A172 (cell line): Measurements from ENCODE around the gene AKTIP. TPM values are rescaled to one million over a fixed set of nuclear protein-coding genes. Genes with fewer than 3 reads are reported as not detected.

Source experiments
- DNase-seq: peaks from one replicate; pipeline ENCODE4 v3.0.0-alpha.2; 2015; ENCODE audit warnings: low spot score
- total RNA-seq: library from RNA; depleted of rRNA; stranded (reverse); fragments of >200 nt; shearing (Covaris generic); gene quantifications from 2 replicates; pipeline ENCODE4 v1.2.3, GENCODE V29; 2014; rRNA removed

AKTIP gene
- total RNA-seq, 1 experiment from 2014 or later, result 40.0 TPM

DNA sequence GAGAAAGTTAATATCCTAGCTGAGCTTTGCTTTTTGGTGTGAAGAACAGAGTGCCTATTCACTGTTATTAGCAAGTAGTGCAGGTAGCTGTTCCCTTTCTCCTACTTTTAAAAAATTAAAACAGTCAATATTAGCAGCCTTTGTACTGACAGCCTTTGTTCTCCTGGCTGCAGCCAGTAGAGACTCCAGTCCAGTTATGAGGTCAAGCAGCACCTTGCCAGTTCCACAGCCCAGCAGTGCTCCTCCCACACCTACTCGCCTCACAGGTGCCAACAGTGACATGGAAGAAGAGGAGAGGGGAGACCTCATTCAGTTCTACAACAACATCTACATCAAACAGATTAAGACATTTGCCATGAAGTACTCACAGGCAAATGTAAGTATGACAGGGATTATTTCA, 22.6 kb downstream of the AKTIP start:
- DNase-seq, result no peak

- no peak for DNase-seq
Measured at GRCh38 chr16:53478965-53479364, 24.0 kb downstream of the AKTIP start.

GRCh38 chr16:53476867-53477266, 26.1 kb downstream of the AKTIP start:
- no peak for DNase-seq

DNA sequence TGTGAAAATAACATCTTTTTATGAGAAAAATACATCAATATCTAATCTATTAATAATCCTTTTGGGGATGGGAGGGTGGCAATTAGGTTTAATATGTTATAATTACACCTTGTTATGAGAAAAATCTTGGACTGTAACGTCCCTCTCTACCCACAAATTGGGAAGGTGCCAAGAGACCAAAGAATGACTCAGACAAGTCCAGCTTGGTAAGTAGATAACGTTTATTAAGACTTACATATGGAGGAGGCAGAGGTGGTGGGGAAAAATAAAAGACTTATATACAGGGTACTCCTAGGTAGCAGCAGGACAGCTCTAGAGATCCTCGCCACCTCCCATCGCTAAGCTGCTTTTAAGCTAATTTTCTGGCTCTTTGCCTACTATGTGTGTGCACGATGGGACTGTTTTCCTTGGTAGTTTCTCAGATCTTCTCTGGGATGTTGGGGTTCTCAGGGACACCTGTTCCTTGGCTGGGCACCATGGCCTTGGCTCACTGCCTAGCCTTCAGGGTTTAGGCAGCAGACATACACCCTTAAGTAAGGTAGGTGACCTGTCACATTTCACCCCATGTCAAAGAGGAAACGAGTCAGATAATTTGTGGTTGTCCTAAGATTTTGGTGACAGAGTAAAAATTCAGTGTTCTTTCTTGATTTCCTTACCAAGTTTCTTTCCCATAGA, 37.3 kb downstream of the AKTIP start:
- peak; percentile 82 for DNase-seq

DNA sequence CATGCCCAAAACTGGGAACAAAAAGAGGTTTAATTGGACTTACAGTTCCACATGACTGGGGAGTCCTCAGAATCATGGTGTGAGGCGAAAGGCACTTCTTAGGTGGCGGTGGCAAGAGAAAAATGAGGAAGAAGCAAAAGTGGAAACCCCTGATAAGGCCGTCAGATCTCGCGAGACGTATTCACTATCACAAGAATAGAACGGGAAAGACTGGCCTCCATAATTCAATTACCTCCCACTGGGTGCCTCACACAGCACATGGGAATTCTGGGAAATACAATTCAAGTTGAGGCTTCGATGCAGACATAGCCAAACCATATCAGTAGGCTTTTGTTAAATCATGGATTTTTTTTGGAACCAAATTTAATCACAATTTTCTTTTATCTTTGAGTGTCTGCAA, 44.4 kb downstream of the AKTIP start:
- no peak for DNase-seq

- peak; percentile 19 for DNase-seq
Measured at GRCh38 chr16:53457670-53458069, 45.3 kb downstream of the AKTIP start.

DNA sequence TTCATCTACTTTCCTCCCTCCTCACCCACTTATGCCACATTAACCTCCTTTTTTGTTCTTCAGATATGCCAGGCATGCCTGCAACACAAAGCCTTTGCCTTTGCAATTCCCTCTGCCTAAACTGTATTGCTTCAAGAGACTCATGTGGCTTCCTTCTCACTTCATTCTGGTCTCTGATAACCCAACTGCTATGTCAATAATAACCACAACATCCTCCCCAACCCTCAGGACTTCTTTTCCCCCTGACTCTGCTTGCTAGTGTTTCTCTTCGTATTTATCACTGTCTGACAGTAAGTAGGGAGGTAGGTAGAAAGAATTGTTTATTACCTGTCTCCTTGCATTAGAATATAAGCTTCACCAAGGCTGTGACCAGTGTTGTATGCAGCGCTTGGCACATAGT, 46.4 kb downstream of the AKTIP start:
- DNase-seq, result no peak

DNA sequence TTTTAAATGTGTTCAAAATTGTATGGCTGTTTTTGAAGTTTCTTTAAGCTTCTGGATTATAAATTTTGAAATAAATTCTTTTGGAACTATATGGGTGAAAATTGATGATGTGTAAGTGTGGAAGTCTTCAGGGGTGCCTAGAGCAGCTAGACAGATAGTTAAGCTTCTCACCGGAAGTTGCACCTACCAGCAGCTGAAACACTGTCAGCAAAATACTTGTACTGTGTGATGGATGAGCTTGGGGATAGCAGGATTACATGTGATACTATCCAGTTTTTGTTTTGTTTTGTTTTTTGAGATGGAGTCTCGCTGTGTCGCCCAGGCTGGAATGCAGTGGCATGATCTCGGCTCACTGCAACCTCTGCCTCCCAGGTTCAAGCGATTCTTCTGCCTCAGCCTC, 49.1 kb downstream of the AKTIP start:
- DNase-seq, result no peak

GRCh38 chr16:53449816-53450517, 53.0 kb downstream of the AKTIP start:
- no peak for DNase-seq

GRCh38 chr16:53446090-53446489, 56.9 kb downstream of the AKTIP start:
- DNase-seq, result no peak

DNA sequence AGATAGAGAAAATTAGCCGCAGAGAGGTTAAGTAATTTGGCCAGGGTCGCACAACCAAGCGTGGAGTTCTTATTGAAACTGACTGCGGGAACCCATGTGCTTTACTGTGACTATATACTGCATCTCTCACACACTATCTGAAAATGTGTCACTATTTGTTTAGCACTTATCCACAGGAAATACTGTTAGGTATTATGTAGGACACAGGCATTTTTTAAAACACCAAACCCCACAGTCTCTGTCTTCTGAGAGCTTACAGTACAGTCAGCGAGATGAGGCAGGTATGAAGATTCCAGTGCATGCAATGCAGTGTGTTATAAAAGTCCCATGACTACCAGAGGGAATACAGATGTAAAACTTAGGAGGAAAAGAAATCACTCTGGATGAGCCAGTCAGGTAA, 57.5 kb downstream of the AKTIP start:
- DNase-seq, result no peak

Other genes starting within 250 kb of the AKTIP start
- 43.2 and 47.1 TPM in 2 replicates for gene RBL2, start 68.7 kb downstream of the AKTIP start, total RNA-seq
- 8.7 and 9.2 TPM in 2 replicates for gene RPGRIP1L, start 200.7 kb upstream of the AKTIP start, total RNA-seq
- 48.1 and 48.3 TPM in 2 replicates for gene FTO, start 200.9 kb upstream of the AKTIP start, total RNA-seq